NT2/D1 (cell line): ENCODE data around the gene DAB2.
"Not testable (repeated sequence)": the region's sequence is repeated elsewhere in the genome, so short reads cannot be mapped to it uniquely, and the experiment has no call there.

Source experiments
- DNase-seq: peaks from one replicate; pipeline ENCODE4 v3.0.0-alpha.2; 2011; ENCODE audit warnings: low read depth, low spot score
- H3K27me3 ChIP-seq: 2 replicates; pipeline ENCODE4 v1.6.0; 2011; ENCODE audit warnings: mild to moderate bottlenecking; ENCODE audit not compliant: insufficient read length, insufficient read depth
- H3K36me3 ChIP-seq: 2 replicates; pipeline ENCODE4 v1.6.1; 2011; ENCODE audit warnings: mild to moderate bottlenecking, low read length, mixed read lengths; ENCODE audit not compliant: insufficient read depth, insufficient read length
- H3K4me1 ChIP-seq: 2 replicates; pipeline ENCODE4 v1.5.1; 2011; ENCODE audit not compliant: insufficient read depth, insufficient read length
- H3K4me3 ChIP-seq: 2 replicates; pipeline ENCODE4 v1.5.1; 2011; ENCODE audit warnings: low read depth; ENCODE audit not compliant: insufficient read length
- H3K9ac ChIP-seq: 2 replicates; pipeline ENCODE4 v1.6.0; 2011; ENCODE audit warnings: low read depth; ENCODE audit not compliant: insufficient read length
- H3K9me3 ChIP-seq: 2 replicates; pipeline ENCODE4 v1.5.1; 2011; ENCODE audit warnings: mild to moderate bottlenecking, low read length; ENCODE audit not compliant: insufficient read depth
- SUZ12 ChIP-seq: IDR thresholded peaks from 2 replicates; pipeline ENCODE4 v1.6.1; 2011; ENCODE audit not compliant: insufficient read length, insufficient read depth; ENCODE audit errors: extremely low read depth
- YY1 ChIP-seq: IDR thresholded peaks from 2 replicates; pipeline ENCODE4 v1.6.1; 2011; ENCODE audit not compliant: insufficient read length, insufficient read depth
- ZNF274 ChIP-seq: IDR thresholded peaks from 2 replicates; pipeline ENCODE4 v1.6.1; 2011; ENCODE audit warnings: mild to moderate bottlenecking, low read depth, low read length

The DAB2 gene

DNA sequence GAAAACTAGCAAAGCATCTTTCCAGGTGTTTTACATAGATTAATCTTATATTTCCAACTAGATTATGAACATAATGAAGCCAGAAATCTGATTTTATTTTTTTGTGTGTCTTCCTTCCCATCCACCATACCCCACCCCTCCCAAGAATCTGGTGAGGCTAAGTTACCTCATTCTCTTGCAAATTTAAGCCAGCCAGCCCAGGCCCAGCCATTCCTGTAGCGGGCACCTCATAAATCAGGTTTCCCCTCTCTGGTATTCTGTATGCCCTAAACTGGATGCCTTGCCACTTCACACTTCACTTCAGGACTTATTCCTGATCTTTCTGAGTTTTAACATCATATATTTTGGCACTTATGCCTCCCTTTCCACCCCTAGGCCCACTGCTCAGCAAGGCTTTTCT, 82.3 kb downstream of the DAB2 start:
- Histone ChIP-seq H3K4me3 (no peak overlapping the region), H3K27me3 (no peaks in the 10 kb centered on the region), H3K9ac (no peak overlapping the region), H3K36me3 (no peaks in the 10 kb centered on the region), H3K4me1 (no peaks in the 10 kb centered on the region), H3K9me3 (peaks cover 6% of the 10 kb centered on the region; the same call in 1 of the 2 replicates)
- TF ChIP-seq ZNF274 (no peak), YY1 (no peak), SUZ12 (no peak)
- DNase-seq, result no peak

DNA sequence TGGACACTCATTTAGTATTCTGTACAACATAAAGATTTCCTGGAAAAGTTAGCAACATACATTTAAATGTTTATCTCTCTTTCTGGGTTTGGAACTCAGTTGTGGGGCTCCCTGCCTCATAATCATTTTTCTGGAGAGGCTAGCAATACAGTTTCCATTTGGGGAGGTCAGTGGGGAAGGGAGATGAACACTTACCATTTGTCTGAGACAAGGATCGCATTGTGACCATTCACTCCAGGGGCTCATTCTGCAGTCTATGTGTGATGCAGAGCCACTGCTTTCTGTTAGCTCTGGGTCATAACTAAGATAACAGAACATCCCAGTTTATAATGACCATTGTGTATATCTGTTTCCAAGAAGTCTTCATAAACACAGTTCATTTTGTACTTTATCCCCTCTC, 82.9 kb downstream of the DAB2 start:
- Histone ChIP-seq H3K27me3 (no peaks in the 10 kb centered on the region), H3K9ac (no peak overlapping the region), H3K4me1 (no peaks in the 10 kb centered on the region), H3K4me3 (no peak overlapping the region), H3K36me3 (no peaks in the 10 kb centered on the region), H3K9me3 (peaks cover 6% of the 10 kb centered on the region; the same call in 1 of the 2 replicates)
- no peak for DNase-seq
- TF ChIP-seq YY1 (no peak), SUZ12 (no peak), ZNF274 (no peak)

DNA sequence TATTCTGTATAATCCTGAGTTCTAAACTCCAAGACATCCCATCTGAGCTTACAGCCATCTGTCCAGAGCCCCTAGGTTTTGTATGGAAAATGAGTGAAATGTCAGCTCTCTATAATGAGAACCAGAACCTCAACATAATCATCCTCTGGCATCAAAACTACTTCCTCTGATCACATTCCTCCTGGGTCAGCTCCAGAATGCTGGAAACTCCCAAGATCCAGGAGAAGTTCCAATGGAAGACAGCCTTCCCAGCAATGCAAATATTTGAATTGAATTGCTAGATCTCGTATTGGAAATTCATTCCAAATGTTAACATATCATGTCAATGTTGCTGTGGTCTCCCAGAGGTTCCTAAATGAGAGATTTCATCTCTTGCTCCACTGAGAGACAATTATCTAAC, 84.3 kb downstream of the DAB2 start:
- TF ChIP-seq ZNF274 (no peak), YY1 (no peak), SUZ12 (no peak)
- Histone ChIP-seq H3K9me3 (peaks cover 6% of the 10 kb centered on the region; the same call in 1 of the 2 replicates), H3K4me3 (no peak overlapping the region), H3K27me3 (no peaks in the 10 kb centered on the region), H3K4me1 (no peaks in the 10 kb centered on the region), H3K9ac (no peak overlapping the region), H3K36me3 (no peaks in the 10 kb centered on the region)
- DNase-seq, result no peak

DNA sequence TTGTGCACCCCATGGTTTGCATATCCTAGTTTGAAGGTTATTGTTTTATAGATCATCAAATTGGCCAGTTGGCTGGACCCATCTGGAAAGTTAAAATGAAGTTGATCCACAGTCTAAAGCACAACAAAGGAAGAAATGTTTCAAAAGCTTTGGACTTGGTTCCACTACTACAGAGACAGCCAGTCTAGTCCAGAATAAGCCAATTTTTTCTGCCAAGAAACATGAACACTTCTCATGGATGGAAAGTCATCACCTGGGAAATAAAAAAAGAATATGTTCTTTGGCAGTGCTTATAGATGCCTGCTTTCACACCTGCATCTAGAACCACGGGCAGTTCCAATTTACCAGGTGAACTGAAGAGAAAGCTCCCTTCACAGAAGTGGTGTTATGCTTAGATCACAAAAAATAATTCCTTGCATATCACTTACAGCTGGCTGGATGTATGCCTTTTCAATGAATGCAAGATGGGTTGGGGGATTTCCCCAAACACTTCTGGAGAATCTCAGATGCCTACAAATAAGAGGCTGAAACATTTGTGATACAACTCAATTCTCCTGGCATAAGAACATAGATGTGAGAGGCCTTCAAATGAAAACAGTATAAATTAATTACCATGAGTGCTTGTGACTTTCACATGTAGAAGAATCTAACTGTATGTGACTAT, 87.4 kb downstream of the DAB2 start:
- no peaks in the 10 kb centered on the region for H3K27me3 ChIP-seq
- no peak for TF ChIP-seq YY1
- no peak for TF ChIP-seq SUZ12
- TF ChIP-seq ZNF274, result no peak
- H3K36me3 ChIP-seq, result no peaks in the 10 kb centered on the region
- no peak overlapping the region for H3K4me3 ChIP-seq
- H3K9ac ChIP-seq, result no peak overlapping the region
- no peak for DNase-seq
- no peaks in the 10 kb centered on the region for H3K4me1 ChIP-seq
- peaks cover 5% of the 10 kb centered on the region; the same call in 1 of the 2 replicates for H3K9me3 ChIP-seq

DNA sequence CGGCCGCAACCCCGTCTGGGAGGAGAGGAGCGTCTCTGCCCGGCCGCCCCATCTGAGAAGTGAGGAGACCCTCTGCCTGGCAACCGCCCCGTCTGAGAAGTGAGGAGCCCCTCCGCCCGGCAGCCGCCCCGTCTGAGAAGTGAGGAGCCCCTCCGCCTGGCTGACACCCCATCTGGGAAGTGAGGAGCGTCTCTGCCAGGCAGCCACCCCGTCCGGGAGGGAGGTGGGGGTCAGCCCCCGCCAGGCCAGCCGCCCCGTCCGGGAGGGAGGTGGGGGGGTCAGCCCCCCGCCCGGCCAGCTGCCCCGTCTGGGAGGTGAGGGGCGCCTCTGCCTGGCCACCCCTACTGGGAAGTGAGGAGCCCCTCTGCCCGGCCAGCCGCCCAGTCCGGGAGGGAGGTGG, 90.5 kb downstream of the DAB2 start:
- H3K9ac ChIP-seq, H3K4me3 ChIP-seq, H3K27me3 ChIP-seq, H3K4me1 ChIP-seq, H3K9me3 ChIP-seq, H3K36me3 ChIP-seq, DNase-seq: not testable (repeated sequence)

DNA sequence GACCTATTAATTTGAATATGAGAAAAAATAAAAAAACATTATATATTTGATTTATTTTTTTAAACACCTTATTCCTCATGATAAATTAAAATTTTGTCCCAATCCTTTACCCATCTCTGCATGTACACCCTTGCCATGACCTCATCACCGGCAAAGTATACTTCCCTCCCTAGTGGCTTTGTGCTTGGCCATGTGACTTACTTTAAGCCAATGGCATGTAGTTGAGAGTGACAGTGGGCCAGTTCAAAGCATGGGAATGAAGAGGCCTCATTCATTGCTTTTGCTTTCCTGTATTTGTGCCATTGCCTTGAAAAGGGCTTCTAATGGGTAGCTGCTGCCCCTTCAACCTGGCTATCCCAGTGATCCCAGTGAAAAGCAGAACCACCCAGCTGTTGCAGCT, 91.7 kb downstream of the DAB2 start:
- Histone ChIP-seq H3K9ac (no peak overlapping the region), H3K36me3 (no peaks in the 10 kb centered on the region), H3K27me3 (no peaks in the 10 kb centered on the region), H3K9me3 (peaks cover 5% of the 10 kb centered on the region; the same call in 1 of the 2 replicates), H3K4me3 (no peak overlapping the region), H3K4me1 (no peaks in the 10 kb centered on the region)
- DNase-seq, result no peak
- TF ChIP-seq SUZ12, result no peak
- TF ChIP-seq ZNF274, result no peak
- no peak for TF ChIP-seq YY1

DNA sequence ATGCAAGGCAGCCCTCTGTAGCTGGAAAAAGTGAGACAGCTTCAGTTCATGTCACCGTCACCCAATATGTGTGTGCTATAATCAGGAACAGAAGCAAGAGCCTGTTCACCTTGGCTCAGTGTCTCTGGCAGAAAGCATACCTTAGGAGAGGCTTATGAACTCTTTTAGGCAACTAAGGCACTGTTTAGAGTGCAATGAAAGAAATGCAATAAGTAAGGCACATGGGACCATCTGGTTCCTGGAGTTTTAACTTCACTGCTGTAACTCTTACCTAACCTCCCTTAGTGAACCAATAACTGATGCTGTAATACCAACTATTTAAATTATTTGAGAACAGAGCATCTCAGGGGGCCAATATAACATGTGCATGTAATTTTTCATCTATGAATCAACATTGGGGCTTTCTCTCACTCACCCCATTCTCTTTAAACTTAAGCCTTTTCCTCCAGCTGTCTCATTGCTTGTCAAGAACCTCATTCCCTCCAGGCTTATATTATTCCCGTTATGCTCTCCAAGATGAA, 92.9 kb downstream of the DAB2 start:
- TF ChIP-seq ZNF274 (no peak), SUZ12 (no peak), YY1 (no peak)
- Histone ChIP-seq H3K9me3 (peaks cover 5% of the 10 kb centered on the region; the same call in 1 of the 2 replicates), H3K27me3 (no peaks in the 10 kb centered on the region), H3K4me1 (no peaks in the 10 kb centered on the region), H3K36me3 (no peaks in the 10 kb centered on the region), H3K9ac (no peak overlapping the region), H3K4me3 (no peak overlapping the region)
- DNase-seq, result no peak

DNA sequence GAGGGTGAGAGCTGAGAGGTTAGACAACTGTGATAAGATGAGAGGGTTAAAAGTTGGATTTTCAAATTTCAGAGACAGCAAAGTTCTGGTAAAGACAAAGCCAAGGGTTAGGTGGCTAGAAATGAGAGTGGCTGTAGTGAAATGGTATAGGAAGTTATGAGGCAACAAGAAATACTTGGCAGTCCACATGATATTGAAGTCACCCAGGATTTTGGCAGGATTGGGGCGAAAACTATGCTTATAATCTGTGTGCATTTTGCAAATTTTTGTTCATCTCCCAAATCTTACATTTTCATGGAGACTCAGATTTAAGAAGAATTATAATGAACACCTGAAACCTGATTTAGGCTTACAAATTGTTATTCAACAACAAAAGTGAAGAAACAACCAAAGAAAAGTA, 96.0 kb downstream of the DAB2 start:
- Histone ChIP-seq H3K36me3 (no peaks in the 10 kb centered on the region), H3K9ac (no peak overlapping the region), H3K4me3 (no peak overlapping the region), H3K27me3 (no peaks in the 10 kb centered on the region), H3K9me3 (peaks cover 5% of the 10 kb centered on the region; the same call in 1 of the 2 replicates), H3K4me1 (no peaks in the 10 kb centered on the region)
- TF ChIP-seq ZNF274 (no peak), SUZ12 (no peak), YY1 (no peak)
- DNase-seq, result no peak
